Measurements from ENCODE around the gene PKN1.

DNA sequence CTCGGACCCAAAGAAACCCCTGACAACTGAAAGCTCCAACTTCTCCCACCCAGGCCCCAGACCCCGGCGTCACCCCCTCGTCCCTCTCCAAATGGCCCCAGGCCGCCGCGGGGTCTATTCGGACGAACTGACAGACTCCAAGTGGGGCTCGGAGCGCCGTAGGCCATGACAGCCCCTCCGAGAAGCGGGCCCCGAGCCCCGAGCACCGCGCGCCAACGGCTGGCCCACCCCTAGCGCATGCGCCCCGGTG is 14.3 kb upstream of the PKN1 start:
- TF ChIP-seq EP300 (IDR thresholded peaks at IDR 0.05; ENCODE audit: low read length) (no peak), MYNN (IDR thresholded peaks at IDR 0.05) (no peak), MYNN (CRISPR knock-in tag; IDR thresholded peaks at IDR 0.05) (no peak), SMARCE1 (IDR thresholded peaks at IDR 0.05) (no peak), SIN3A (IDR thresholded peaks at IDR 0.05; ENCODE audit: borderline replicate concordance in 2 of 2, control insufficient read depth in 1 of 2, low read depth in 2 of 2, low read length in 2 of 2) (no peak)
